Measurements from ENCODE around the gene PRKCSH. TPM values are rescaled to one million over a fixed set of nuclear protein-coding genes. Genes with fewer than 3 reads are reported as not detected.

The PRKCSH gene
- total RNA-seq, 4 donors from 2014 or later = 31.6 to 54.2 (median 50.6) TPM

DNA sequence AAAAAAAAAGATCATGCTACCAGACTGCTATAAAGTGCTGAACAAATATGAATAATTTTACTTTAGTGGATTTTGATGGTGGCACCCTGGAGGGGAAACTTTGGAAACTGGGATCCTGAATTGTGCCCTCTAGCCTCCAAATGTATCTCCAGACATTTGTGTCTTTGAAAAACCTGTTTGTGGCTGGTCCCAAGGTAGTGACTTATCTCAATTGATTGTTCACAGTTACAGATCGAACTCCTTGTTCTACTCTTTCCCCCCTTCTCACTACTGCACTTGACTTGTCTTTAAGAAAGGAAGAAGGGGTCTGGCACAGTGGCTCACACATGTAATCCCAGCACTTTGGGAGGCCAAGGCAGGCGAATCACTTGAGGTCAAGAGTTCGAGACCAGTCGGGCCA lies 26.8 kb upstream of the PRKCSH start:
- TF ChIP-seq, protein P1, sequence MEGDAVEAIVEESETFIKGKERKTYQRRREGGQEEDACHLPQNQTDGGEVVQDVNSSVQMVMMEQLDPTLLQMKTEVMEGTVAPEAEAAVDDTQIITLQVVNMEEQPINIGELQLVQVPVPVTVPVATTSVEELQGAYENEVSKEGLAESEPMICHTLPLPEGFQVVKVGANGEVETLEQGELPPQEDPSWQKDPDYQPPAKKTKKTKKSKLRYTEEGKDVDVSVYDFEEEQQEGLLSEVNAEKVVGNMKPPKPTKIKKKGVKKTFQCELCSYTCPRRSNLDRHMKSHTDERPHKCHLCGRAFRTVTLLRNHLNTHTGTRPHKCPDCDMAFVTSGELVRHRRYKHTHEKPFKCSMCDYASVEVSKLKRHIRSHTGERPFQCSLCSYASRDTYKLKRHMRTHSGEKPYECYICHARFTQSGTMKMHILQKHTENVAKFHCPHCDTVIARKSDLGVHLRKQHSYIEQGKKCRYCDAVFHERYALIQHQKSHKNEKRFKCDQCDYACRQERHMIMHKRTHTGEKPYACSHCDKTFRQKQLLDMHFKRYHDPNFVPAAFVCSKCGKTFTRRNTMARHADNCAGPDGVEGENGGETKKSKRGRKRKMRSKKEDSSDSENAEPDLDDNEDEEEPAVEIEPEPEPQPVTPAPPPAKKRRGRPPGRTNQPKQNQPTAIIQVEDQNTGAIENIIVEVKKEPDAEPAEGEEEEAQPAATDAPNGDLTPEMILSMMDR (IDR thresholded peaks at IDR 0.05 in 4 of 5, conservative IDR thresholded peaks at IDR 0.05 in 1 of 5) = no peak
- no peak for TF ChIP-seq POLR2A (IDR thresholded peaks at IDR 0.05)
- ATAC-seq = no peak
- Histone ChIP-seq H3K27ac (no peak overlapping the region), H3K9me3 (no peaks in the 10 kb centered on the region), H3K4me3 (no peak overlapping the region), H3K4me1 (no peaks in the 10 kb centered on the region), H3K27me3 (peaks cover 0 to 18% (median 0%) of the 10 kb centered on the region in 3 donors), H3K36me3 (no peaks in the 10 kb centered on the region)
- no peak for DNase-seq
- in situ Hi-C loops (cut with MboI; ENCODE audit: low sequenced_read_pairs in 4 of 4) = no loop called here
- intact Hi-C loops (cut with DNase I; ENCODE audit: low total_unique reads) = no loop called here

DNA sequence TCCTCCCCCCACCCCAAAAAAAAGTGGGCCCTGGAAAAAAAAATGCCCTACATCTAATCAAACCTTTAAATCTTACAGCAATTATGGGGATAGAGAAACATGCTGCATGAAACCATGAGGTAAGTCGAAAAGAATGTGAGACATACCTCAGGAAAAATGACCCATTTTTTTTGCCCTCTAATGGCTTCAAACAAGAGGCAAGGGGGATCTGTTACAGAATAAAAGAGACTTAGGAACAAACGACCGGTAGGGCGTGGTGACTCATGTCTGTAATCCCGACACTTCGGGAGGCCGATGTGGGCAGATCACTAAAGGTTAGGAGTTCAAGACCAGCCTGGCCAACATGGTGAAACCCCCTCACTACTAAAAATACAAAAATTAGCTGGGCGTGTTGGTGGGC lies 24.8 kb upstream of the PRKCSH start:
- H3K27me3 ChIP-seq = peaks cover 0 to 18% (median 0%) of the 10 kb centered on the region in 3 donors

DNA sequence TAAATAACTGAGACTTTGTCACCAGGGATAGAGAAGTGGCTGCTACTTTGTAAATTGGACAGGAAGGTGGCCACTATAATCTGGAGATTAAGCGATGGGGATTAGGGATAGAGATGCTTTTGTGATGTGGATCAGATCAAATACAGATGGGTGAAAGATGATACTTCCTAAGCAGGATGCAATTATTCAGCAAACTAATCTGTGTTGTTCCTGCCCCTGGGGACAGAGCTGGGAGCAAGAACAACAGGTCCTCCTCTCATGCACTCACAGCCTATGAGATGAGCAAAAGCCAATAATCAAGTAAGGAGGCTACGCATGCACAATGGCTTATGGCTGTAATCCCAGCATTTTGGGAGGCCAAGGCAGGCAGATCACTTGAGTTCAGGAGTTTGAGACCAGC lies 20.9 kb upstream of the PRKCSH start:
- Histone ChIP-seq H3K9me3 (no peaks in the 10 kb centered on the region), H3K27ac (no peak overlapping the region), H3K4me3 (no peak overlapping the region), H3K4me1 (peaks cover 0 to 4% of the 10 kb centered on the region in 2 donors), H3K27me3 (peaks cover 18 to 21% (median 21%) of the 10 kb centered on the region in 3 donors), H3K36me3 (no peaks in the 10 kb centered on the region)
- DNase-seq (no peak), ATAC-seq (no peak)
- in situ Hi-C loops (cut with MboI; ENCODE audit: low sequenced_read_pairs in 4 of 4) = no loop called here
- intact Hi-C loops (cut with DNase I; ENCODE audit: low total_unique reads) = no loop called here
- no peak for TF ChIP-seq POLR2A (IDR thresholded peaks at IDR 0.05)
- TF ChIP-seq, protein P1 (IDR thresholded peaks at IDR 0.05 in 4 of 5, conservative IDR thresholded peaks at IDR 0.05 in 1 of 5) = no peak

More for the DNA sequence above, 24.8 kb upstream of the PRKCSH start:
- no peak for TF ChIP-seq POLR2A (IDR thresholded peaks at IDR 0.05)
- TF ChIP-seq, protein P1 (IDR thresholded peaks at IDR 0.05 in 4 of 5, conservative IDR thresholded peaks at IDR 0.05 in 1 of 5) = no peak
- DNase-seq (no peak), ATAC-seq (no peak)
- Histone ChIP-seq H3K27ac (no peak overlapping the region), H3K4me1 (no peaks in the 10 kb centered on the region), H3K36me3 (no peaks in the 10 kb centered on the region), H3K9me3 (no peaks in the 10 kb centered on the region), H3K4me3 (no peak overlapping the region)
- intact Hi-C loops (cut with DNase I; ENCODE audit: low total_unique reads) = no loop called here
- in situ Hi-C loops (cut with MboI; ENCODE audit: low sequenced_read_pairs in 4 of 4) = no loop called here

DNA sequence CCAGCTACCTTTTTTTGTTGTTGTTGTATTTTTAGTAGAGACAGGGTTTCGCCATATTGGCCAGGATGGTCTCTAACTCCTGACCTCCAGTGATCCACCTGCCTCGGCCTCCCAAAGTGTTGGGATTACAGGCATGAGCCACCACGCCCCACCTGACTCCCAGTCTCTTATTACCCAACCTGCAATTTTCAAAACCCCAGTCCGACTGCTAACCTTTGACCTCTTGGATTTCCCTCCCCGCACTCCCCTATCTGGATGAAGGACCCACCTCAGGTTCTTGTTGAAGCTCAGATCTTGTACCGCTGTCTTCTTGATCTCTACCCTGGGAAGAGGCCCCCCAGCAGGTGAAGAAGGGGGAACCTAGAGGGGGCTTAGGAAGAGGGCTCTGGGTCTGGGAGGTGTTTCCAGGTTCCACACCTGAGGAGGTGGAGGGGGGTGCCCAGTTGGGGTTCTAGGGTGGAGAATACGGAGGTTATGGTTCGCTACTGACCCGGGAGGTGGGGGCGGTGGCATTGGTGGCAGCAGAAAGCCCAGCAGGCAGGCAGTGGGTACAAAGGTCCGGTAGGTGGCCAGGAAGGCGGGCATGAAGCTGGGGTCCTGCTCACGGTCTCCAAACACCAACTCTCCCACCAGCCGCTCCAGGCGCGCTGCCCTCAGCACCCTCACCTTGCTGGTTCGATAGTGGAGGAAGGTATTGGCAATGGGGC lies 18.9 kb upstream of the PRKCSH start:
- ATAC-seq = no peak
- TF ChIP-seq, protein P1 (IDR thresholded peaks at IDR 0.05 in 4 of 5, conservative IDR thresholded peaks at IDR 0.05 in 1 of 5) = no peak
- TF ChIP-seq POLR2A (IDR thresholded peaks at IDR 0.05) = no peak
- no peaks in the 10 kb centered on the region for H3K9me3 ChIP-seq
- H3K36me3 ChIP-seq = no peaks in the 10 kb centered on the region
- in situ Hi-C loops (cut with MboI; ENCODE audit: low sequenced_read_pairs in 4 of 4) (no loop called here), intact Hi-C loops (cut with DNase I; ENCODE audit: low total_unique reads) (no loop called here)
- H3K27ac ChIP-seq = no peak overlapping the region
- H3K4me1 ChIP-seq = peaks cover 0 to 8% of the 10 kb centered on the region in 2 donors
- H3K4me3 ChIP-seq = no peak overlapping the region
- no peak for DNase-seq
- H3K27me3 ChIP-seq = peaks cover 35 to 38% (median 36%) of the 10 kb centered on the region in 3 donors

Measured in gastrocnemius medialis (tissue), 4 donors.